Measurements from ENCODE around the gene MMD2. TPM values are rescaled to one million over a fixed set of nuclear protein-coding genes. Genes with fewer than 3 reads are reported as not detected.

Gene MMD2
- total RNA-seq (not detected), polyA plus RNA-seq (not detected)
- long read RNA-seq, donor 1: 0 reads
- long read RNA-seq, donor 2: 0 reads
- long read RNA-seq, donor 3: 0 reads

DNA sequence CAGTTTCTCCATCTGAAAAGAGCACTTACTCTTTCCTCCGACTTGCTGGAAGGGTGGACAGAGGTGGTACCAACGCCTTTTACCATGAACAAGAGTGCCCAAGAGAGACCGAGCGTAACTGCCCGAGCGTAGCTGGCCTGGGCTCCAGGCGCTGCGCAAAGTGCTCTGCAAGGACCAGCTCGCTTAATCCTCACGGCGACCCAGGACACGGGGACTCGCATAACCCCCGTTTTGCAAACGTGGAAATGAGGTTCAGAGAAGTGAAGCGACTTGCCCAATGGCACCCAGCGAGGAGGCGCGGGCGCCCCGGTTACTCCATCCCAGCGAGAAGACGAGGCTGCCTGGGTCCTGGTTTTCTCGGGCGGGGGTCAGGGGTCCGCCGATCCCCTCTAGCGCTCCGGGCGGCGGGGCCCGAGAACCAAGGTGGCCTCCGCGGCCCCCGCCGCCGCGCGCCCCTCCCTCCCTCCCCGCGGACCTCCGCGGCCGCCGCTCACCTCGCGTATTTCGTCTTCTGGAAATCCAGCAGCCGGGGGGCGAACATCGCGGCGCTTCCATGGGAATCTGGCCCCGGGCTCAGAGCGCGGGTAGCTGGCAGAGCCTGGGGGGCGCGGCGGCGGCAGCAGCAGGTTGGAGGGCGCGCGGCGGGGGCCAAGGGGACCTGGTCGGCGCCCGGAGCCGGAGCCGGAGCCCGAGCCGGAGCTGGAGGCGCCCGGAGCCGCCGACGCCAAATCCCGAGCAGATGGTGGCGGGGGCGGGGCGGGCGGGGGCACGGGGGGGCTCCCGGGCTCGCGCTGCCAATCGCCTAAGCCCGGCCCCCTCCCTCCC, at the start of gene MMD2:
TSS of gene MMD2 (minus strand) at position 711 of the 825 bp plus-strand sequence. CDS start at position 541, 170 bp downstream.
- intact Hi-C loops (cut with DNase I): no loop called here
- Histone ChIP-seq H3K27ac (no peak within 1 kb of the TSS), H3K9me3 (no peaks in the 10 kb centered on the region), H3K4me3 (peak within 1 kb of the TSS in 9 of 10 donors; percentile 17 to 47 (median 37)), H3K4me1 (peaks cover 0 to 7% (median 4%) of the 10 kb centered on the region in 9 donors), H3K27me3 (peaks cover 7 to 93% (median 79%) of the 10 kb centered on the region in 7 donors), H3K36me3 (no peaks in the 10 kb centered on the region)
- DNase-seq (no peak), ATAC-seq (no peak)
- WGBS, 2 donors: 3 to 5% methylated on average over 61 to 87 of the region's 87 CpGs
- TF ChIP-seq, protein P1, sequence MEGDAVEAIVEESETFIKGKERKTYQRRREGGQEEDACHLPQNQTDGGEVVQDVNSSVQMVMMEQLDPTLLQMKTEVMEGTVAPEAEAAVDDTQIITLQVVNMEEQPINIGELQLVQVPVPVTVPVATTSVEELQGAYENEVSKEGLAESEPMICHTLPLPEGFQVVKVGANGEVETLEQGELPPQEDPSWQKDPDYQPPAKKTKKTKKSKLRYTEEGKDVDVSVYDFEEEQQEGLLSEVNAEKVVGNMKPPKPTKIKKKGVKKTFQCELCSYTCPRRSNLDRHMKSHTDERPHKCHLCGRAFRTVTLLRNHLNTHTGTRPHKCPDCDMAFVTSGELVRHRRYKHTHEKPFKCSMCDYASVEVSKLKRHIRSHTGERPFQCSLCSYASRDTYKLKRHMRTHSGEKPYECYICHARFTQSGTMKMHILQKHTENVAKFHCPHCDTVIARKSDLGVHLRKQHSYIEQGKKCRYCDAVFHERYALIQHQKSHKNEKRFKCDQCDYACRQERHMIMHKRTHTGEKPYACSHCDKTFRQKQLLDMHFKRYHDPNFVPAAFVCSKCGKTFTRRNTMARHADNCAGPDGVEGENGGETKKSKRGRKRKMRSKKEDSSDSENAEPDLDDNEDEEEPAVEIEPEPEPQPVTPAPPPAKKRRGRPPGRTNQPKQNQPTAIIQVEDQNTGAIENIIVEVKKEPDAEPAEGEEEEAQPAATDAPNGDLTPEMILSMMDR (IDR thresholded peaks at IDR 0.05): no peak

DNA sequence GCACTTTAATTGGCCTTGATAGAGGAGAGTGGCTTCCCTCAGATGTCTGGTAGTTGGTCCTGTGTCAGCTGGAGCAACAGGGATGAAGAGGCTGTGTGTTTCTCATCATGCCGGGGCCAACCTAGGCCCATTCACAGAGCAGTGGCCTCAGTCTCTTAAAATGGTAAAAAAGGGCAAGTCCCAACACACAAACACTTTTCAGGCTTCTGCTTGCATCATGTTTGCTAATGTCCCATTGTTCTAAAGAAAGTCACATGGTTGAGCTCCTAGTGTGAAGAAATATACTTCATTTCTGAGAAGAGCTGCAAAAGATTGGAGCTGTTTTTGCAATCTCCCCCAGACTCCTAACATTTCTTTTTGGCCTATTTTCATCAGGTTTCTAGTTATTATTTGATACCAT, 46.1 kb upstream of the MMD2 start:
- Histone ChIP-seq H3K4me3 (no peak overlapping the region), H3K36me3 (peaks cover 0 to 67% (median 7%) of the 10 kb centered on the region in 9 donors), H3K27me3 (no peaks in the 10 kb centered on the region), H3K9me3 (peaks cover 0 to under 1% (median 0%) of the 10 kb centered on the region in 11 donors), H3K27ac (no peak overlapping the region), H3K4me1 (no peaks in the 10 kb centered on the region)
- intact Hi-C loops (cut with DNase I): no loop called here
- DNase-seq (no peak), ATAC-seq (no peak)
- TF ChIP-seq, protein P1 (IDR thresholded peaks at IDR 0.05): no peak
- WGBS, 2 donors: 93 to 96% methylated on average over 1 of the region's 1 CpG

GRCh38 chr7:5001911-5002310, 42.9 kb upstream of the MMD2 start:
- no peaks in the 10 kb centered on the region for H3K9me3 ChIP-seq
- no peaks in the 10 kb centered on the region for H3K4me1 ChIP-seq
- TF ChIP-seq, protein P1 (IDR thresholded peaks at IDR 0.05): no peak
- H3K27ac ChIP-seq: no peak overlapping the region
- 96% methylated on average over 5 of the region's 5 CpGs for WGBS, 2 donors
- H3K4me3 ChIP-seq: no peak overlapping the region
- intact Hi-C loops (cut with DNase I): no loop called here
- ATAC-seq (no peak), DNase-seq (no peak)
- peaks cover 0 to 71% (median 11%) of the 10 kb centered on the region in 9 donors for H3K36me3 ChIP-seq
- H3K27me3 ChIP-seq: no peaks in the 10 kb centered on the region

GRCh38 chr7:5001003-5001402, 42.0 kb upstream of the MMD2 start:
- H3K4me1 ChIP-seq: no peaks in the 10 kb centered on the region
- DNase-seq: no peak
- intact Hi-C loops (cut with DNase I): no loop called here
- 94% methylated on average over 4 of the region's 4 CpGs for WGBS, 2 donors
- H3K27ac ChIP-seq: no peak overlapping the region
- H3K9me3 ChIP-seq: no peaks in the 10 kb centered on the region
- H3K27me3 ChIP-seq: no peaks in the 10 kb centered on the region
- H3K36me3 ChIP-seq: peaks cover 0 to 73% (median 18%) of the 10 kb centered on the region in 9 donors
- TF ChIP-seq, protein P1 (IDR thresholded peaks at IDR 0.05): no peak
- H3K4me3 ChIP-seq: no peak overlapping the region
- ATAC-seq: no peak

Measured in heart right ventricle (tissue), 16 donors.